ENCODE data around the gene DLG3.

The DLG3 gene

GRCh38 chrX:70494441-70494840, 49.8 kb downstream of the DLG3 start:
- H3K4me3 ChIP-seq (ENCODE audit: low read depth, low read length), result no peak overlapping the region
- no peak for DNase-seq (ENCODE audit: low read depth)
- TF ChIP-seq CTCF (conservative IDR thresholded peaks at IDR 0.05; ENCODE audit: low read depth, low read length), result no peak

- no peak for DNase-seq (ENCODE audit: low read depth)
- no peak for TF ChIP-seq CTCF (conservative IDR thresholded peaks at IDR 0.05; ENCODE audit: low read depth, low read length)
- H3K4me3 ChIP-seq (ENCODE audit: low read depth, low read length), result no peak overlapping the region
These were observed 51.9 kb downstream of the DLG3 start for GRCh38 chrX:70496491-70496890.

GRCh38 chrX:70497026-70497425, 52.4 kb downstream of the DLG3 start:
- no peak for DNase-seq (ENCODE audit: low read depth)
- no peak for TF ChIP-seq CTCF (conservative IDR thresholded peaks at IDR 0.05; ENCODE audit: low read depth, low read length)
- H3K4me3 ChIP-seq (ENCODE audit: low read depth, low read length), result no peak overlapping the region

GRCh38 chrX:70498129-70498528, 53.5 kb downstream of the DLG3 start:
- H3K4me3 ChIP-seq (ENCODE audit: low read depth, low read length), result no peak overlapping the region
- DNase-seq (ENCODE audit: low read depth), result no peak

GRCh38 chrX:70500826-70501225, 56.2 kb downstream of the DLG3 start:
- H3K4me3 ChIP-seq (ENCODE audit: low read depth, low read length), result no peak overlapping the region
- TF ChIP-seq CTCF (conservative IDR thresholded peaks at IDR 0.05; ENCODE audit: low read depth, low read length), result no peak
- no peak for DNase-seq (ENCODE audit: low read depth)

More at GRCh38 chrX:70498129-70498528, 53.5 kb downstream of the DLG3 start:
- TF ChIP-seq CTCF (conservative IDR thresholded peaks at IDR 0.05; ENCODE audit: low read depth, low read length), result no peak

- no peak for DNase-seq (ENCODE audit: low read depth)
- no peak overlapping the region for H3K4me3 ChIP-seq (ENCODE audit: low read depth, low read length)
- no peak for TF ChIP-seq CTCF (conservative IDR thresholded peaks at IDR 0.05; ENCODE audit: low read depth, low read length)
These were observed 60.3 kb downstream of the DLG3 start for GRCh38 chrX:70504772-70505450.

- no peak overlapping the region for H3K4me3 ChIP-seq (ENCODE audit: low read depth, low read length)
- DNase-seq (ENCODE audit: low read depth), result no peak
- TF ChIP-seq CTCF (conservative IDR thresholded peaks at IDR 0.05; ENCODE audit: low read depth, low read length), result no peak
These were observed 60.8 kb downstream of the DLG3 start for GRCh38 chrX:70505451-70505841.

Measured in choroid plexus epithelial cell (primary cell).